A673 (cell line): Measurements from ENCODE around the gene ASTL.

Experiments
- CTCF ChIP-seq: fragments of 300-800, 200-600 bp; sonication (generic); conservative IDR thresholded peaks from 2 replicates; pipeline ENCODE4 v1.5.1; 2017; ENCODE audit warnings: low read depth, mild to moderate bottlenecking, antibody characterized with exemption, low read length, moderate library complexity, mixed read lengths
- EZH2 ChIP-seq: fragments of 200-600 bp; sonication (generic); IDR thresholded peaks from 2 replicates; pipeline ENCODE4 v1.6.1; 2017; ENCODE audit warnings: borderline replicate concordance, low read depth, mild to moderate bottlenecking, mixed read lengths, antibody characterized with exemption, low read length; ENCODE audit not compliant: poor library complexity, severe bottlenecking

GRCh38 chr2:96121414-96121813, 16.9 kb downstream of the ASTL start:
- TF ChIP-seq EZH2 (no peak), CTCF (no peak)
